Measurements from ENCODE around the gene CKLF. TPM values are rescaled to one million over a fixed set of nuclear protein-coding genes. Genes with fewer than 3 reads are reported as not detected.
A peak's percentile ranks its signal among the peaks of the same experiment; 100 is the strongest.

Gene CKLF
- total RNA-seq, 2 donors from 2014 or later = 41.5 to 58.4 TPM

DNA sequence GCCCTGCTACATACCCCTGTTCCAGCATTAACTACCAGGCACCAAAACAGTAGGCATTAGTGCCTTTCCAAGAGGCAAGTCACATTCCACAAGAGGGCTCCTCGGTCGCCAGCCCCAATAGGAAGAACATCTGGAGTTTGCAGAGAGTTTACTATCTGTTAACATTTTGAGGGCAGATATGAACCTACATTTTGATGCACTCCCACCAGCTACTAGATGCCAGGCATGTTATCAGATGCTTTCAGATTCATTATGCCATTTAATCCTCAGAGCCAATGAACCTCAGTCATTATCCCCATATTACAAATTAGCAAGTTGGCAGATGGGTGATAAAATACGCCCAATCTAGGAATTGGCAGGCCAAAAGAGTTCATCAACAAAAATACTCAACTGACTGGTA, 22.7 kb downstream of the CKLF start:
- Histone ChIP-seq H3K27ac (no peak overlapping the region), H3K27me3 (peaks cover 9% of the 10 kb centered on the region), H3K4me3 (no peak overlapping the region), H3K9me3 (no peaks in the 10 kb centered on the region), H3K9ac (ENCODE audit: low read depth in 2 of 2, low read length in 2 of 2) (no peak overlapping the region), H3K36me3 (no peaks in the 10 kb centered on the region), H3K4me1 (peaks cover 5% of the 10 kb centered on the region)
- TF ChIP-seq, protein P1, sequence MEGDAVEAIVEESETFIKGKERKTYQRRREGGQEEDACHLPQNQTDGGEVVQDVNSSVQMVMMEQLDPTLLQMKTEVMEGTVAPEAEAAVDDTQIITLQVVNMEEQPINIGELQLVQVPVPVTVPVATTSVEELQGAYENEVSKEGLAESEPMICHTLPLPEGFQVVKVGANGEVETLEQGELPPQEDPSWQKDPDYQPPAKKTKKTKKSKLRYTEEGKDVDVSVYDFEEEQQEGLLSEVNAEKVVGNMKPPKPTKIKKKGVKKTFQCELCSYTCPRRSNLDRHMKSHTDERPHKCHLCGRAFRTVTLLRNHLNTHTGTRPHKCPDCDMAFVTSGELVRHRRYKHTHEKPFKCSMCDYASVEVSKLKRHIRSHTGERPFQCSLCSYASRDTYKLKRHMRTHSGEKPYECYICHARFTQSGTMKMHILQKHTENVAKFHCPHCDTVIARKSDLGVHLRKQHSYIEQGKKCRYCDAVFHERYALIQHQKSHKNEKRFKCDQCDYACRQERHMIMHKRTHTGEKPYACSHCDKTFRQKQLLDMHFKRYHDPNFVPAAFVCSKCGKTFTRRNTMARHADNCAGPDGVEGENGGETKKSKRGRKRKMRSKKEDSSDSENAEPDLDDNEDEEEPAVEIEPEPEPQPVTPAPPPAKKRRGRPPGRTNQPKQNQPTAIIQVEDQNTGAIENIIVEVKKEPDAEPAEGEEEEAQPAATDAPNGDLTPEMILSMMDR (IDR thresholded peaks at IDR 0.05) = no peak
- no peak for DNase-seq
- intact Hi-C loops (cut with DNase I) = no loop called here

DNA sequence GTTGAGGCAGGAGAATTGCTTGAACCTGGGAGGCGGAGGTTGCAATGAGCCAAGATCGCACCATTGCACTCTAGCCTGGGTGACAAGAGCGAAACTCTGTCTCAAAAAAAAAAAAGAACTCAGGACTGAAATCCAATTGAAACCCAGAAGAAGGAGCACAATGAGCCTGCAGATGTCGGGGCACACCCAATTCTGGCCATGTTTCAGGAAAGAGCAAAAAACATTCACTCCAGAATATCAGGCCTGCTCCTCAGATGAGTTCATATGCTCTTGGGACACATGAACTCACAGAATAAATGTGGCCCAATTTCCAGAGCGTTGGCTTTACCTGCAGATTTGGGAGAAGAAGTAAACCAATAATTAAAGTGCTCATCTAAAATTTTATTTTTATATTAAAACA, 23.9 kb downstream of the CKLF start:
- intact Hi-C loops (cut with DNase I) = no loop called here
- DNase-seq = no peak
- no peaks in the 10 kb centered on the region for H3K9me3 ChIP-seq
- no peaks in the 10 kb centered on the region for H3K36me3 ChIP-seq
- H3K4me1 ChIP-seq = peaks cover 5% of the 10 kb centered on the region
- no peak overlapping the region for H3K9ac ChIP-seq (ENCODE audit: low read depth in 2 of 2, low read length in 2 of 2)
- H3K27ac ChIP-seq = no peak overlapping the region
- peaks cover 9% of the 10 kb centered on the region for H3K27me3 ChIP-seq
- H3K4me3 ChIP-seq = no peak overlapping the region
- TF ChIP-seq, protein P1 (IDR thresholded peaks at IDR 0.05) = no peak

DNA sequence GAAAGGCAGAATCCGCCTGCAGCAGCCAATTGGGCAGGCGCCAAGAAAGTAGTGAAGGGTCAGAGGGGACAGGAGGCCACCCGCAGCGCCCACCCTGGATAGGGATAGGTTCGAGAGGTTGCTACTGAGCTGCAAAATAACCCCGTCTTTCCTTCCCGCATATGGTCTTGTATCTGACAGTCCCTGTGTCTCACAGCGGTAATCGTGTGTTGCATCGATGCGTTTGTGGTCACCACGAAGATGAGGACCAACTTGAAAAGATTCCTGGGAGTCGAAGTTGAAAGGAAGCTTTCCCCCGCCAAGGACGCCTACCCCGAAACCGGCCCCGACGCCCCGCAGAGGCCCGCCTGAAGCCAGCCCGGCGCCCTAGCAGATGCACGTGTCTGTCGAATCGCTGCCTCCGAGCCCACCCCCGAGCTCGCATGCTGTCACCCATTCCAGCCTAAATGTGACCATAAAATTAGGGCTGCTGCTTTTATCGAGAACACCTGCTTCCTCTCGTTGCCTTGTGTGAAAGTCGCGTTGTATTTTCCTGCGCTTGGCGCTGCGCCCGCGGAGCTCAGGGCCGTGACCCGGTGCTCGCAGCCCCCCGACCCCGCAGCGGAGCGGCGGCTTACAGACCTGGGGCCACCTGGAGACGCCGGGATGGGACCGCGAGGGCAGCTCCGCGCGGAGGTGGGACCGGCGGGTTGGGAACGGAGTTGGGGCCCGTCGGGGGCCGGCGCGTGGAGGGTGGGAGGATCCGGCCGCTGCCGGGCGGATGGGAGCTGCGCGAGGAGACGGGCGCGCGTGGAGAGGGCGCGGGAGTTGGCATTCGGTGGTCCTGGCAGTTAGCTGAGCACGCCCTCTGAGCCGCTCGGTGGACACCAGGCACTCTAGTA, 26.5 kb downstream of the CKLF start, which contains the start of gene CMTM2:
TSS of gene CMTM2 (plus strand) at position 813 of the 881 bp plus-strand sequence. CDS start 145 bp downstream, outside the sequence.
- Histone ChIP-seq H3K4me1 (peaks cover 5% of the 10 kb centered on the region), H3K9ac (ENCODE audit: low read depth in 2 of 2, low read length in 2 of 2) (peak within 1 kb of the TSS in 1 of 2 donors; percentile 29), H3K27ac (no peak within 1 kb of the TSS), H3K27me3 (peaks cover 9% of the 10 kb centered on the region), H3K9me3 (no peaks in the 10 kb centered on the region), H3K36me3 (no peaks in the 10 kb centered on the region), H3K4me3 (peak within 1 kb of the TSS; percentile 24)
- no peak for DNase-seq
- TF ChIP-seq, protein P1 (IDR thresholded peaks at IDR 0.05) = no peak
- intact Hi-C loops (cut with DNase I) = no loop called here

DNA sequence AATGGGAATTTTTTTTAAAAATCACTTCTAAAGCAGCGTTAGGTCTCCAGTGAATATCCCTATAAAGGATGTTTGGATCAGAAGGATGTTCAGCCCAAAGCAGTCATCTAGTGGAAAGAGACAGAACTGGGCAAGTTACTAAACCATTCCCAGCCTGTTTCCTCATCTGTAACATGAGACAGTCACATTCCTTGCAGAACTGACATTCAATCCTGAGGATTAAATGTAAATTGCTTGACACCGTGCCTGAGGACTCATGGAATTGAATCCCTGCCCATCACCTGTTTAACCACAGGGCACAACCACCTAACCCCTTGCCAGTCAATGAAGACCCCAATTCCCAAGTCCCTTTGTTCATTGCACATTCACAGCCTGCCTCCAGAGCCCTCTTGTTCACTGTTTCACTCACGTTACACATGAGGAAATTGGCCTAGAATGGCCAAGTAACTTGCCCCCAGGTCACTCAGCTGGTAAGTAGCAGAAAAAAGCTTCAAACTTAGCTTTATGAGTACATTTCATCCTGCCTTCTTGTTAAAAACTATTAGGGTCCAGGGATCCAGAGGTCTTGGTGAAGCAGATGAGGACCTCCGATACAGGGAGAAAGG, 28.3 kb downstream of the CKLF start:
- intact Hi-C loops (cut with DNase I) = no loop called here
- no peaks in the 10 kb centered on the region for H3K36me3 ChIP-seq
- no peak overlapping the region for H3K4me3 ChIP-seq
- DNase-seq = no peak
- H3K9ac ChIP-seq (ENCODE audit: low read depth in 2 of 2, low read length in 2 of 2) = no peak overlapping the region
- H3K9me3 ChIP-seq = no peaks in the 10 kb centered on the region
- H3K27ac ChIP-seq = no peak overlapping the region
- TF ChIP-seq, protein P1 (IDR thresholded peaks at IDR 0.05) = no peak
- peaks cover 5% of the 10 kb centered on the region for H3K4me1 ChIP-seq
- peaks cover 9% of the 10 kb centered on the region for H3K27me3 ChIP-seq

DNA sequence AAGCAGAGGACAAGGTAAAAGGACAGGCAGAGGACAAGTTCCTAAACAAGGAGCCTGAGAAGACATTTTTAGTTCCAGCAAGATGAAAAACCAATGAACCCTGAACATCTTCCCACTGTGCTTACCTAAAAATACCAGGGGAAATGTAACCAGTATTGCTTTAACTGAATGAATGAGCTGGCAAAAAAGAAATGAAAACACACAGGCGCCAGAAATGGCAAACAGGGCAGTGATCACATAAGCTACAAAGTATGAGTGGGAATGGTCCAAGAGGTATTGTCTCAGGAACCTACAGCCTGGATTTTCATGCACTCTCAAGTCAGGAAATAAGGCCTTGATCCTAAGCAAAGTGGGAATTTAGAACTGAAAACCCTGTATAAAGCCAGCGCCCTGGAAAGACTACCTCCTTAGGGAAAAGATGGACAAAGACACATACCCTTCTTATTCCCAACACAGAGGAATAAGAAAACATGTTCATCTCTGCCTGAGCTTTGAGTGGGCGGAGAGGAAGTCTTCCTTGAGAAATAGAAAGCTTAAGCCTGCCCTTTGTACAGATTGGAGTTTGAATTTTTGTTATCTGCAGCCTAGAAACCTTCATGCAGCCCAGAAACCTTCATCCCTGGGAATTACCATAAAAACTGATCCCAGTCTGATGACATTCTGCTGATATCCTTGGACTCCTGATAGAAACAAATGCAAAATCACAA, 29.0 kb downstream of the CKLF start:
- intact Hi-C loops (cut with DNase I) = no loop called here
- no peaks in the 10 kb centered on the region for H3K9me3 ChIP-seq
- no peak overlapping the region for H3K4me3 ChIP-seq
- H3K27ac ChIP-seq = no peak overlapping the region
- DNase-seq = no peak
- H3K9ac ChIP-seq (ENCODE audit: low read depth in 2 of 2, low read length in 2 of 2) = no peak overlapping the region
- H3K4me1 ChIP-seq = peaks cover 5% of the 10 kb centered on the region
- H3K27me3 ChIP-seq = peaks cover 9% of the 10 kb centered on the region
- TF ChIP-seq, protein P1 (IDR thresholded peaks at IDR 0.05) = no peak
- H3K36me3 ChIP-seq = no peaks in the 10 kb centered on the region
